ENCODE measurements around the gene ARCN1.
"Not testable (repeated sequence)": the region's sequence is repeated elsewhere in the genome, so short reads cannot be mapped to it uniquely, and the experiment has no call there.

Gene ARCN1

GRCh38 chr11:118596224-118597146, 24.3 kb downstream of the ARCN1 start:
- TF ChIP-seq, protein P1, sequence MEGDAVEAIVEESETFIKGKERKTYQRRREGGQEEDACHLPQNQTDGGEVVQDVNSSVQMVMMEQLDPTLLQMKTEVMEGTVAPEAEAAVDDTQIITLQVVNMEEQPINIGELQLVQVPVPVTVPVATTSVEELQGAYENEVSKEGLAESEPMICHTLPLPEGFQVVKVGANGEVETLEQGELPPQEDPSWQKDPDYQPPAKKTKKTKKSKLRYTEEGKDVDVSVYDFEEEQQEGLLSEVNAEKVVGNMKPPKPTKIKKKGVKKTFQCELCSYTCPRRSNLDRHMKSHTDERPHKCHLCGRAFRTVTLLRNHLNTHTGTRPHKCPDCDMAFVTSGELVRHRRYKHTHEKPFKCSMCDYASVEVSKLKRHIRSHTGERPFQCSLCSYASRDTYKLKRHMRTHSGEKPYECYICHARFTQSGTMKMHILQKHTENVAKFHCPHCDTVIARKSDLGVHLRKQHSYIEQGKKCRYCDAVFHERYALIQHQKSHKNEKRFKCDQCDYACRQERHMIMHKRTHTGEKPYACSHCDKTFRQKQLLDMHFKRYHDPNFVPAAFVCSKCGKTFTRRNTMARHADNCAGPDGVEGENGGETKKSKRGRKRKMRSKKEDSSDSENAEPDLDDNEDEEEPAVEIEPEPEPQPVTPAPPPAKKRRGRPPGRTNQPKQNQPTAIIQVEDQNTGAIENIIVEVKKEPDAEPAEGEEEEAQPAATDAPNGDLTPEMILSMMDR (IDR thresholded peaks at IDR 0.05; ENCODE audit: extremely low read depth, missing control alignments): no peak
- no peak for DNase-seq (ENCODE audit: low spot score)

DNA sequence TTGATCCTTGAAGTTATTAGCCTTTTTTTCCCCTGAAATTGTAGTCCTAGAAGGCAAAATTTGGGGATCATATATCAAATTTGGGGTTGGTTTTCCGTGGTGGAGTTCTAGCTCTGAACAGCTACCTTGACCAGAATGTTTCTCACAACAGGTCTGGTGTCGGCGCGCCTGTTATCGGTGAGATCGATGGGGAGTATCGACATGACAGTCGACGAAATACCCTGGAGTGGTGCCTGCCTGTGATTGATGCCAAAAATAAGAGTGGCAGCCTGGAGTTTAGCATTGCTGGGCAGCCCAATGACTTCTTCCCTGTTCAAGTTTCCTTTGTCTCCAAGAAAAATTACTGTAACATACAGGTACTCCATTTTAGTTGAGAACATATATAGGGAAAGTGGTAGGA, 25.3 kb downstream of the ARCN1 start:
- no peak for DNase-seq (ENCODE audit: low spot score)
- TF ChIP-seq, protein P1 (IDR thresholded peaks at IDR 0.05; ENCODE audit: extremely low read depth, missing control alignments): no peak

GRCh38 chr11:118602331-118602730, 30.1 kb downstream of the ARCN1 start:
- TF ChIP-seq, protein P1 (IDR thresholded peaks at IDR 0.05; ENCODE audit: extremely low read depth, missing control alignments): no peak
- DNase-seq (ENCODE audit: low spot score): no peak

DNA sequence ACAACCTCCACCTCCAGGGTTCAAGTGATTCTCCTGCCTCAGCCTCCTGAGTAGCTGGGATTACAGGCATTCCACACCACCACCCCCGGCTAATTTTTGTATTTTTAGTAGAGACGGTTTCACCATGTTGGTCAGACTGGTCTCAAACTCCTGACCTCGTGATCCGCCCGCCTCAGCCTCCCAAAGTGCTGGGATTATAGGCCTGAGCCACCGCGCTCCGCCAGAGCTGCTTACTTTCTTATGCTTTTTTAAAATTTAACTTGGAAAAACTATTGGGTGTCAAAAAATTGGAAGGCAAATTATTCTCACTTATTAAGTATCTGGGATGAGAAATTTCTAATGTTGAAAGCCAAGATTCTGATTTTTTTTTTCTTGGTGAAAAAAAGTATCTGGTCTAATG, 31.5 kb downstream of the ARCN1 start:
- DNase-seq (ENCODE audit: low spot score): not testable (repeated sequence)

GRCh38 chr11:118604566-118604965, 32.4 kb downstream of the ARCN1 start:
- TF ChIP-seq, protein P1 (IDR thresholded peaks at IDR 0.05; ENCODE audit: extremely low read depth, missing control alignments): no peak

GRCh38 chr11:118605116-118605867, 33.1 kb downstream of the ARCN1 start:
- no peak for DNase-seq (ENCODE audit: low spot score)
- TF ChIP-seq, protein P1 (IDR thresholded peaks at IDR 0.05; ENCODE audit: extremely low read depth, missing control alignments): no peak

More at GRCh38 chr11:118604566-118604965, 32.4 kb downstream of the ARCN1 start:
- DNase-seq (ENCODE audit: low spot score): no peak

DNA sequence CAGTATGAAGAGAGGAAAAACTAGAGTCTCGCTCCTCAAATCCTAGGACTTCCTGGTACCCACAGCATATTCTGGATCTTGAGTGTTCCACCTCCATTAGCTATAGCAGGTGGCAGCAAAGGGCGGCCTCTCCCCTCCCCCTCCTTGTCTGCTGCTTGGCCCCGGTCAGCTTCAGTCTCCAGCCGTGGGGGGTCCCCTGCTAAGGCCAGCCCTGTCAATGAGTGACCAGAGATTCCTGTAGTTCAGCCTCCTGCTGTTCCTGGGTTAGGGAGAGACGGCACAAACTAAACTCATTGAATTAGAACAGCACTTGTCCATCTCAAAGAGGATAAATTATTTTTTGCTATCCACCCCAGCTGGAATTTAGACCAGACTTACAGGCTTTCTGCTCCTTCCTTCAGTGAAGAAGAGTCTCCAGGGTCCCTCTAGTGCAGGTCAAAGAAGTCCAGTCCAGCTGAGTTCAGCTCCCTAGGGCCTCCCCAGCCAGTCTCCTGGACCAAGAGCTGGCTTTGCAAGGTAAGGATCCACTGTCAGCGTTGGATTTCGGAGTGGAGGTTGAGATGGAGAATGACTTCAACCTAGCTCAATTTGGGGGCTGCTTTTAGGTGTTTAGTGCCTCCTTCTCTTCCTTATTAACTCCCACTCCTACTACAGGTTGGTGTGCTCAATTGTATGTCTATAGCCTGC, 34.1 kb downstream of the ARCN1 start:
- TF ChIP-seq, protein P1 (IDR thresholded peaks at IDR 0.05; ENCODE audit: extremely low read depth, missing control alignments): no peak
- no peak for DNase-seq (ENCODE audit: low spot score)
